Esophagus muscularis mucosa (tissue), 3 donors: ENCODE results near the gene USPL1.

Source experiments
- CTCF ChIP-seq, 3 experiments: fragments of 200-600 bp in 2 of 3; fragments of 450-650 bp in 1 of 3; sonication (generic) in 2 of 3; IDR thresholded peaks; one replicate each; pipeline ENCODE4 v1.5.1; 2017 to 2019; ENCODE audit warnings: antibody characterized with exemption in 3 of 3, mild to moderate bottlenecking in 2 of 3, moderate library complexity in 1 of 3
- POLR2A ChIP-seq: fragments of 450-650 bp; IDR thresholded peaks from one replicate; pipeline ENCODE4 v1.6.1; 2017; ENCODE audit warnings: antibody characterized with exemption, moderate library complexity, mild to moderate bottlenecking, low read depth
- POLR2AphosphoS5 ChIP-seq, 2 donors: sonication (generic); formaldehyde crosslinking; IDR thresholded peaks; one replicate each; pipeline ENCODE4 v1.6.1; 2017; ENCODE audit warnings: antibody characterized with exemption in 2 of 2

DNA sequence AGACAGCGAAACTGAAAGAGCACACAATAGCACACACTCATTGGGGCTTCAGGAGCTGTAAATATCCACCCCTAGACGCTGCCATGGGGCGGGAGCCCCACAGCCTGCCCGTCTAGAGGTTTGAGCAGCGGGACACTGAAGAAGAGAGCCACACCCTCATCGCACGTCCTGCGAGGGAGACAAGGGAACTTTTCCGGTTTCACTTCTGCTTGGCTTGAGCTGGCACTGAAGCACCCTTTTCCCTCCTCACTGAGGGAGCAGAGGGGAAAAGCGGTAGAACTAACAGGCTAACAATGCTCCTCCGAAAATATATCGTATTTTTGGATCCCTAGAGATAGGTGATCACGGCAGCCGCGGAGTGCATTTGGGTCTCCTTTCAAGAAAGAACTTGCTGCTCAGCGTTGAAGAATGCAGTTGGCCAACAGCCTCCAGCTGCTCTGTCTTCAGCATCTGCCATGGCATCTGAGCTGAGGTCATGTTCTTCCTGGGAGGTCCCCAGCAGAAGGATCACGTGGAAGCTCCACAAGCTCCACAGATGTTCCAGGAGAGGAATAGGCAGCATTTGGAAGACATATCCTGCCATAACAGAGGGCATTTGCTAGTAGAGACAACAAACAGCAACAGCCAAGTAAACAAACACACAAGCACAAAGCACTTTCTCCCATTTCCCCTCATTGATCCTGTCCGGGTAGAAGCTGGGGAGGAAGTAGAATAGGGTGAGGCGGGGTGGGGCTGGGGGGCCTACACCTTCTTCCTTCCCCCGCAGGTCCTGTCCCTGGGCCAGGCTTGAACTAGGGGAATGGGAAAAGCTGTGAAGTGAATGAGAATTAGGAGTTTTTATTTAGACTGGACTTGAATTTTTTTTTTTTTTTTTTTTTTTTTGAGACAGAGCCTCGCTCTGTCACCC lies 72.8 kb downstream of the USPL1 start:
- TF ChIP-seq CTCF (IDR thresholded peaks at IDR 0.05) (no peak), POLR2A (no peak), POLR2AphosphoS5 (IDR thresholded peaks at IDR 0.05) (peak; percentile 77 to 80)
